ENCODE results near the gene CD28.

- TF ChIP-seq, protein P1, sequence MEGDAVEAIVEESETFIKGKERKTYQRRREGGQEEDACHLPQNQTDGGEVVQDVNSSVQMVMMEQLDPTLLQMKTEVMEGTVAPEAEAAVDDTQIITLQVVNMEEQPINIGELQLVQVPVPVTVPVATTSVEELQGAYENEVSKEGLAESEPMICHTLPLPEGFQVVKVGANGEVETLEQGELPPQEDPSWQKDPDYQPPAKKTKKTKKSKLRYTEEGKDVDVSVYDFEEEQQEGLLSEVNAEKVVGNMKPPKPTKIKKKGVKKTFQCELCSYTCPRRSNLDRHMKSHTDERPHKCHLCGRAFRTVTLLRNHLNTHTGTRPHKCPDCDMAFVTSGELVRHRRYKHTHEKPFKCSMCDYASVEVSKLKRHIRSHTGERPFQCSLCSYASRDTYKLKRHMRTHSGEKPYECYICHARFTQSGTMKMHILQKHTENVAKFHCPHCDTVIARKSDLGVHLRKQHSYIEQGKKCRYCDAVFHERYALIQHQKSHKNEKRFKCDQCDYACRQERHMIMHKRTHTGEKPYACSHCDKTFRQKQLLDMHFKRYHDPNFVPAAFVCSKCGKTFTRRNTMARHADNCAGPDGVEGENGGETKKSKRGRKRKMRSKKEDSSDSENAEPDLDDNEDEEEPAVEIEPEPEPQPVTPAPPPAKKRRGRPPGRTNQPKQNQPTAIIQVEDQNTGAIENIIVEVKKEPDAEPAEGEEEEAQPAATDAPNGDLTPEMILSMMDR (IDR thresholded peaks at IDR 0.05): no peak
- TF ChIP-seq POLR2A (IDR thresholded peaks at IDR 0.05): no peak
Observed at GRCh38 chr2:203679401-203679800, 27.0 kb upstream of the CD28 start.
